ENCODE data around the gene PSMB5.

PSMB5 gene

GRCh38 chr14:23013054-23013748, 21.5 kb downstream of the PSMB5 start:
- no peaks in the 10 kb centered on the region for H3K27me3 ChIP-seq (ENCODE audit: insufficient read depth, low read length, poor library complexity)
- no peak overlapping the region for H4K8ac ChIP-seq (ENCODE audit: low read depth, low read length)
- H2BK120ac ChIP-seq (ENCODE audit: low read depth, low read length), result no peak overlapping the region
- no peak overlapping the region for H3K18ac ChIP-seq (ENCODE audit: low read length)
- H3K27ac ChIP-seq (ENCODE audit: low read depth, low read length), result no peak overlapping the region
- H3K23ac ChIP-seq (ENCODE audit: low read length), result peak overlapping the region; percentile 24
- H3K56ac ChIP-seq (ENCODE audit: low read length), result no peak overlapping the region
- no peak overlapping the region for H2AK5ac ChIP-seq (ENCODE audit: low read length)
- H3K4me1 ChIP-seq (ENCODE audit: control insufficient read depth, low read depth, low read length), result no peaks in the 10 kb centered on the region
- H3K4me2 ChIP-seq (ENCODE audit: low read length), result no peak overlapping the region
- no peak overlapping the region for H4K5ac ChIP-seq (ENCODE audit: low read length)
- H2BK5ac ChIP-seq (ENCODE audit: low read length), result no peak overlapping the region
- no peak overlapping the region for H3K4ac ChIP-seq (ENCODE audit: low read depth, low read length)
- DNase-seq, result no peak
- no peaks in the 10 kb centered on the region for H3K79me1 ChIP-seq (ENCODE audit: low read length)
- no peak overlapping the region for H2BK15ac ChIP-seq (replicated peaks; ENCODE audit: low read depth)
- H3K9ac ChIP-seq (ENCODE audit: low read length), result no peak overlapping the region
- no CpG with 5 or more reads among the region's 6 CpGs for WGBS (ENCODE audit: extremely low coverage, insufficient coverage, low lambda C conversion rate)
- H3K4me3 ChIP-seq (ENCODE audit: low read length), result no peak overlapping the region
- H3K79me2 ChIP-seq (ENCODE audit: control insufficient read depth, insufficient read depth, low read length), result no peaks in the 10 kb centered on the region
- H3K36me3 ChIP-seq (ENCODE audit: control insufficient read depth, insufficient read depth, low read length), result no peaks in the 10 kb centered on the region

GRCh38 chr14:23009939-23010726, 24.6 kb downstream of the PSMB5 start, which contains the start of gene C14orf93:
C14orf93 (minus strand) TSS chr14:23010143; CDS start chr14:22999023, 11,120 bp downstream.
- Histone ChIP-seq H3K4me2 (ENCODE audit: low read length) (peak within 1 kb of the TSS; percentile 39), H3K9ac (ENCODE audit: low read length) (peak within 1 kb of the TSS; percentile 57), H3K18ac (ENCODE audit: low read length) (peak within 1 kb of the TSS; percentile 2), H3K4ac (ENCODE audit: low read depth, low read length) (peak within 1 kb of the TSS; percentile 2), H2BK120ac (ENCODE audit: low read depth, low read length) (no peak within 1 kb of the TSS), H3K27ac (ENCODE audit: low read depth, low read length) (no peak within 1 kb of the TSS), H4K5ac (ENCODE audit: low read length) (no peak within 1 kb of the TSS), H4K8ac (ENCODE audit: low read depth, low read length) (no peak within 1 kb of the TSS), H3K4me3 (ENCODE audit: low read length) (no peak within 1 kb of the TSS), H2BK15ac (replicated peaks; ENCODE audit: low read depth) (no peak within 1 kb of the TSS), H3K79me1 (ENCODE audit: low read length) (no peaks in the 10 kb centered on the region), H3K56ac (ENCODE audit: low read length) (peak within 1 kb of the TSS; percentile 69), H3K23ac (ENCODE audit: low read length) (no peak within 1 kb of the TSS), H3K36me3 (ENCODE audit: control insufficient read depth, insufficient read depth, low read length) (no peaks in the 10 kb centered on the region), H2BK5ac (ENCODE audit: low read length) (no peak within 1 kb of the TSS), H3K27me3 (ENCODE audit: insufficient read depth, low read length, poor library complexity) (no peaks in the 10 kb centered on the region), H3K4me1 (ENCODE audit: control insufficient read depth, low read depth, low read length) (peaks cover 4% of the 10 kb centered on the region), H2AK5ac (ENCODE audit: low read length) (peak within 1 kb of the TSS; percentile 11), H3K79me2 (ENCODE audit: control insufficient read depth, insufficient read depth, low read length) (no peaks in the 10 kb centered on the region)
- WGBS (ENCODE audit: extremely low coverage, insufficient coverage, low lambda C conversion rate), result no CpG with 5 or more reads among the region's 40 CpGs
- DNase-seq, result peak; percentile 72

- H3K79me2 ChIP-seq (ENCODE audit: control insufficient read depth, insufficient read depth, low read length), result no peaks in the 10 kb centered on the region
- H3K4me2 ChIP-seq (ENCODE audit: low read length), result peak overlapping the region; percentile 39
- no peaks in the 10 kb centered on the region for H3K27me3 ChIP-seq (ENCODE audit: insufficient read depth, low read length, poor library complexity)
- no peak overlapping the region for H2BK15ac ChIP-seq (replicated peaks; ENCODE audit: low read depth)
- peak overlapping the region; percentile 11 for H2AK5ac ChIP-seq (ENCODE audit: low read length)
- H3K9ac ChIP-seq (ENCODE audit: low read length), result peak overlapping the region; percentile 57
- no peak for DNase-seq
- no CpG with 5 or more reads among the region's 8 CpGs for WGBS (ENCODE audit: extremely low coverage, insufficient coverage, low lambda C conversion rate)
- peaks cover 4% of the 10 kb centered on the region for H3K4me1 ChIP-seq (ENCODE audit: control insufficient read depth, low read depth, low read length)
- H3K4me3 ChIP-seq (ENCODE audit: low read length), result no peak overlapping the region
- H3K79me1 ChIP-seq (ENCODE audit: low read length), result no peaks in the 10 kb centered on the region
- no peak overlapping the region for H4K5ac ChIP-seq (ENCODE audit: low read length)
- no peak overlapping the region for H3K18ac ChIP-seq (ENCODE audit: low read length)
- H4K8ac ChIP-seq (ENCODE audit: low read depth, low read length), result no peak overlapping the region
- no peaks in the 10 kb centered on the region for H3K36me3 ChIP-seq (ENCODE audit: control insufficient read depth, insufficient read depth, low read length)
- H3K27ac ChIP-seq (ENCODE audit: low read depth, low read length), result no peak overlapping the region
- H3K56ac ChIP-seq (ENCODE audit: low read length), result peak overlapping the region; percentile 69
- no peak overlapping the region for H3K4ac ChIP-seq (ENCODE audit: low read depth, low read length)
- no peak overlapping the region for H2BK120ac ChIP-seq (ENCODE audit: low read depth, low read length)
- no peak overlapping the region for H2BK5ac ChIP-seq (ENCODE audit: low read length)
- H3K23ac ChIP-seq (ENCODE audit: low read length), result no peak overlapping the region
Observed at GRCh38 chr14:23009483-23009938, 25.2 kb downstream of the PSMB5 start.

DNA sequence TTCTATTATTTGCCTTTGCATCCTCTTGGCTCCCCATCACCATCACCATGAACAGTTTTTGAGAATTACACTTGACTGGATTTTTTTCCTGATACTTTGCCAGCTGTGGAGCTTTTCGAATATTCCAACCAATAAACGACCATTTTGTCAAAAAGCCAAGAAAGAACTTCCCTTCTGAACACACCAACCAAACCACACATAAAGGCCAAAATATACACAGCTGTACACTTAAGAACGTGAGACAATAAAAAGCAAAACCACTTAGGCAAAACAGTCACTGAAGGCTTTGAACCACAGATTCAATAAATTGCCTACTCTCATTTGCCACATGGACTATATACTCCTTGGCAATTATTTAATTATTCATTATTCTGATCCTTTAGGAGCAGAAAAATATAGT, 25.9 kb downstream of the PSMB5 start:
- H3K4me1 ChIP-seq (ENCODE audit: control insufficient read depth, low read depth, low read length), result peaks cover 4% of the 10 kb centered on the region
- H3K36me3 ChIP-seq (ENCODE audit: control insufficient read depth, insufficient read depth, low read length), result no peaks in the 10 kb centered on the region

GRCh38 chr14:23006544-23007419, 27.9 kb downstream of the PSMB5 start:
- Histone ChIP-seq H3K18ac (ENCODE audit: low read length) (peak overlapping the region; percentile 91), H3K79me1 (ENCODE audit: low read length) (no peaks in the 10 kb centered on the region), H3K36me3 (ENCODE audit: control insufficient read depth, insufficient read depth, low read length) (no peaks in the 10 kb centered on the region), H4K5ac (ENCODE audit: low read length) (peak overlapping the region; percentile 99), H3K79me2 (ENCODE audit: control insufficient read depth, insufficient read depth, low read length) (no peaks in the 10 kb centered on the region), H2BK5ac (ENCODE audit: low read length) (peak overlapping the region; percentile 94), H2BK120ac (ENCODE audit: low read depth, low read length) (peak overlapping the region; percentile 16), H3K4ac (ENCODE audit: low read depth, low read length) (peak overlapping the region; percentile 91), H2AK5ac (ENCODE audit: low read length) (no peak overlapping the region), H3K4me2 (ENCODE audit: low read length) (peak overlapping the region; percentile 49), H3K23ac (ENCODE audit: low read length) (peak overlapping the region; percentile 95), H4K8ac (ENCODE audit: low read depth, low read length) (peak overlapping the region; percentile 30), H3K27ac (ENCODE audit: low read depth, low read length) (peak overlapping the region; percentile 92), H3K9ac (ENCODE audit: low read length) (peak overlapping the region; percentile 98), H3K27me3 (ENCODE audit: insufficient read depth, low read length, poor library complexity) (no peaks in the 10 kb centered on the region), H3K4me3 (ENCODE audit: low read length) (peak overlapping the region; percentile 76), H2BK15ac (replicated peaks; ENCODE audit: low read depth) (no peak overlapping the region), H3K4me1 (ENCODE audit: control insufficient read depth, low read depth, low read length) (peaks cover 4% of the 10 kb centered on the region), H3K56ac (ENCODE audit: low read length) (peak overlapping the region; percentile 100)
- no CpG with 5 or more reads among the region's 62 CpGs for WGBS (ENCODE audit: extremely low coverage, insufficient coverage, low lambda C conversion rate)
- peak; percentile 99 for DNase-seq

More for the DNA sequence above, 25.9 kb downstream of the PSMB5 start:
- Histone ChIP-seq H3K79me1 (ENCODE audit: low read length) (no peaks in the 10 kb centered on the region), H3K79me2 (ENCODE audit: control insufficient read depth, insufficient read depth, low read length) (no peaks in the 10 kb centered on the region), H3K18ac (ENCODE audit: low read length) (no peak overlapping the region), H3K4ac (ENCODE audit: low read depth, low read length) (no peak overlapping the region), H4K5ac (ENCODE audit: low read length) (no peak overlapping the region), H3K9ac (ENCODE audit: low read length) (no peak overlapping the region), H2BK120ac (ENCODE audit: low read depth, low read length) (no peak overlapping the region), H2BK5ac (ENCODE audit: low read length) (no peak overlapping the region), H3K4me2 (ENCODE audit: low read length) (no peak overlapping the region), H3K4me3 (ENCODE audit: low read length) (no peak overlapping the region), H4K8ac (ENCODE audit: low read depth, low read length) (no peak overlapping the region), H3K56ac (ENCODE audit: low read length) (no peak overlapping the region), H2AK5ac (ENCODE audit: low read length) (no peak overlapping the region), H3K23ac (ENCODE audit: low read length) (no peak overlapping the region), H3K27ac (ENCODE audit: low read depth, low read length) (no peak overlapping the region), H3K27me3 (ENCODE audit: insufficient read depth, low read length, poor library complexity) (no peaks in the 10 kb centered on the region), H2BK15ac (replicated peaks; ENCODE audit: low read depth) (no peak overlapping the region)
- no peak for DNase-seq
- no CpG with 5 or more reads among the region's 3 CpGs for WGBS (ENCODE audit: extremely low coverage, insufficient coverage, low lambda C conversion rate)
